PC-3 (cell line): Measurements from ENCODE around the gene SIDT1. TPM values are rescaled to one million over a fixed set of nuclear protein-coding genes. Genes with fewer than 3 reads are reported as not detected.

Source experiments
- ATAC-seq: fragments of 200-7000 bp; cut with Tn5 transposase; 2 replicates; pipeline ENCODE4 v1.9.1; 2020; ENCODE audit warnings: mild to moderate bottlenecking, moderate library complexity
- BruUV-seq: library from RNA; stranded (reverse); fragments of 400-500 nt; replicated peaks from 2 replicates; lab custom pipeline; 2021; lab: Mats Ljungman, UMichigan
- CTCF ChIA-PET: fragments of 300-600 bp; sonication (Branson Sonifier 250); formaldehyde crosslinking; loops from one replicate; lab custom pipeline; 2022; ENCODE audit warnings: antibody characterized with exemption; lab: Charles Lee
- POLR2A ChIA-PET: fragments of 300-600 bp; sonication (Branson Sonifier 250); formaldehyde crosslinking; loops from one replicate; lab custom pipeline; 2022; ENCODE audit warnings: antibody characterized with exemption; ENCODE audit not compliant: unreplicated experiment; lab: Charles Lee
- DNase-seq: peaks from one replicate; pipeline ENCODE4 v3.0.0-alpha.2; 2015
- H2AFZ ChIP-seq: fragments of 300-600 bp; sonication (generic); 2 replicates; pipeline ENCODE4 v1.6.0; 2016; ENCODE audit warnings: antibody characterized with exemption, low read length
- H3F3A ChIP-seq: fragments of 300-600 bp; sonication (generic); one replicate; pipeline ENCODE4 v1.6.0; 2017; ENCODE audit warnings: antibody characterized with exemption, low read length, control low read depth, mild to moderate bottlenecking; ENCODE audit not compliant: unreplicated experiment
- H3K27ac ChIP-seq: fragments of 300-600 bp; sonication (generic); 2 replicates; pipeline ENCODE4 v1.5.1; 2016; ENCODE audit warnings: mild to moderate bottlenecking, low read length
- H3K27me3 ChIP-seq: fragments of 300-600 bp; sonication (generic); 2 replicates; pipeline ENCODE4 v1.6.1; 2016; ENCODE audit warnings: low read length, mixed read lengths
- H3K36me3 ChIP-seq: fragments of 300-600 bp; sonication (generic); 2 replicates; pipeline ENCODE4 v1.6.1; 2016; ENCODE audit warnings: low read depth, mixed run types, low read length, mixed read lengths
- H3K4me1 ChIP-seq: fragments of 300-600 bp; sonication (generic); 2 replicates; pipeline ENCODE4 v1.5.1; 2016; ENCODE audit warnings: low read length; ENCODE audit not compliant: insufficient read depth
- H3K4me2 ChIP-seq: fragments of 300-600 bp; sonication (generic); 2 replicates; pipeline ENCODE4 v1.6.0; 2016; ENCODE audit warnings: low read length
- H3K4me3 ChIP-seq: fragments of 300-600 bp; sonication (generic); 2 replicates; pipeline ENCODE4 v1.5.1; 2016; ENCODE audit warnings: mild to moderate bottlenecking, low read length, mixed read lengths
- H3K79me2 ChIP-seq: fragments of 300-600 bp; sonication (generic); 2 replicates; pipeline ENCODE4 v1.6.1; 2017; ENCODE audit warnings: low read length, mixed read lengths
- H3K9ac ChIP-seq: fragments of 300-600 bp; sonication (generic); 2 replicates; pipeline ENCODE4 v1.6.0; 2016; ENCODE audit warnings: mild to moderate bottlenecking, low read length
- H3K9me2 ChIP-seq: fragments of 300-600 bp; sonication (generic); replicated peaks from 2 replicates; pipeline ENCODE4 v1.6.1; 2016; ENCODE audit warnings: mixed run types, low read length, mixed read lengths
- H3K9me3 ChIP-seq: fragments of 300-600 bp; sonication (generic); 2 replicates; pipeline ENCODE4 v1.6.1; 2016; ENCODE audit warnings: low read length, mixed read lengths
- H4K20me1 ChIP-seq: fragments of 300-600 bp; sonication (generic); 2 replicates; pipeline ENCODE4 v1.6.1; 2016; ENCODE audit warnings: low read length, mixed read lengths
- CTCF ChIP-seq: fragments of 300-600 bp; sonication (generic); conservative IDR thresholded peaks from 2 replicates; pipeline ENCODE4 v1.5.1; 2017; ENCODE audit warnings: antibody characterized with exemption, low read depth, mild to moderate bottlenecking, low read length
- EZH2 ChIP-seq: fragments of 300-600 bp; sonication (generic); IDR thresholded peaks from one replicate; pipeline ENCODE4 v1.6.1; 2017; ENCODE audit warnings: antibody characterized with exemption, mild to moderate bottlenecking, low read length; ENCODE audit not compliant: unreplicated experiment
- EZH2phosphoT487 ChIP-seq: fragments of 300-600 bp; sonication (generic); IDR thresholded peaks from 2 replicates; pipeline ENCODE4 v1.6.1; 2018; ENCODE audit warnings: mild to moderate bottlenecking, antibody characterized with exemption, low read length, borderline replicate concordance
- intact Hi-C: fragments of 100-400 bp; cut with micrococcal nuclease; formaldehyde crosslinking; loops from 2 replicates; pipeline ENCODE4 v1.9.0; 2023
- total RNA-seq: library from RNA; depleted of rRNA; stranded (reverse); fragments of >200 nt; gene quantifications from 2 replicates; pipeline ENCODE4 v1.2.3, GENCODE V29; 2014

The SIDT1 gene
- total RNA-seq, 1 experiment from 2014 or later = 14.1 TPM

- H4K20me1 ChIP-seq = no peaks in the 10 kb centered on the region
- H3K36me3 ChIP-seq = peaks cover 6% of the 10 kb centered on the region; the same call in 1 of the 2 replicates
- TF ChIP-seq EZH2 = no peak
- no peaks in the 10 kb centered on the region for H3K9me2 ChIP-seq
- no peak overlapping the region for H3K4me3 ChIP-seq
- H3K9ac ChIP-seq = no peak overlapping the region
- POLR2A ChIA-PET = no interaction called here
- H3K27ac ChIP-seq = no peak overlapping the region
- H3F3A ChIP-seq = no peaks in the 10 kb centered on the region
- H2AFZ ChIP-seq = no peak overlapping the region
- ATAC-seq (no peak), DNase-seq (no peak)
- H3K9me3 ChIP-seq = no peaks in the 10 kb centered on the region
- H3K4me2 ChIP-seq = no peak overlapping the region
- H3K79me2 ChIP-seq = no peaks in the 10 kb centered on the region
- peaks cover 7% of the 10 kb centered on the region; the same call in 1 of the 2 replicates for H3K4me1 ChIP-seq
- H3K27me3 ChIP-seq = no peaks in the 10 kb centered on the region
- intact Hi-C loops = no loop called here
- CTCF ChIA-PET = no interaction called here
- no TSS peak for BruUV-seq
Measured at GRCh38 chr3:113585228-113585627, 52.9 kb downstream of the SIDT1 start.

- Histone ChIP-seq H2AFZ (no peak overlapping the region), H3K9me2 (no peaks in the 10 kb centered on the region), H3K27ac (no peak overlapping the region), H3K9ac (no peak overlapping the region), H3K4me2 (no peak overlapping the region), H3K27me3 (no peaks in the 10 kb centered on the region), H3K4me1 (peaks cover 7% of the 10 kb centered on the region; the same call in 1 of the 2 replicates), H3F3A (no peaks in the 10 kb centered on the region), H4K20me1 (no peaks in the 10 kb centered on the region), H3K9me3 (no peaks in the 10 kb centered on the region), H3K4me3 (no peak overlapping the region), H3K79me2 (no peaks in the 10 kb centered on the region), H3K36me3 (peaks cover 6% of the 10 kb centered on the region; the same call in 1 of the 2 replicates)
- no TSS peak for BruUV-seq
- ATAC-seq = no peak
- TF ChIP-seq CTCF (no peak), EZH2phosphoT487 (no peak)
- CTCF ChIA-PET = no interaction called here
- POLR2A ChIA-PET = no interaction called here
- no peak for DNase-seq
- intact Hi-C loops = no loop called here
Measured at GRCh38 chr3:113585720-113586119, 53.4 kb downstream of the SIDT1 start.

- POLR2A ChIA-PET = no interaction called here
- Histone ChIP-seq H3K4me2 (no peak overlapping the region), H3K9ac (no peak overlapping the region), H4K20me1 (no peaks in the 10 kb centered on the region), H3K27me3 (no peaks in the 10 kb centered on the region), H3K79me2 (no peaks in the 10 kb centered on the region), H3K9me3 (no peaks in the 10 kb centered on the region), H3F3A (no peaks in the 10 kb centered on the region), H3K4me1 (peaks cover 7% of the 10 kb centered on the region; the same call in 1 of the 2 replicates), H3K4me3 (no peak overlapping the region), H3K36me3 (peaks cover 6% of the 10 kb centered on the region; the same call in 1 of the 2 replicates), H3K9me2 (no peaks in the 10 kb centered on the region), H3K27ac (no peak overlapping the region), H2AFZ (no peak overlapping the region)
- no peak for ATAC-seq
- TF ChIP-seq EZH2phosphoT487 (no peak), CTCF (no peak), EZH2 (no peak)
- DNase-seq = no peak
- BruUV-seq = no TSS peak
- CTCF ChIA-PET = interaction anchor here (0.8 kb wide), 1 partner anchor 95 kb away, joined by 3 read pairs; no protein-coding TSS in a partner anchor
- intact Hi-C loops = no loop called here
Measured at GRCh38 chr3:113588806-113589205, 56.5 kb downstream of the SIDT1 start.
